Measurements from ENCODE around the gene BAHCC1. TPM values are rescaled to one million over a fixed set of nuclear protein-coding genes. Genes with fewer than 3 reads are reported as not detected.

The BAHCC1 gene
- total and polyA plus RNA-seq, 10 of the 15 experiments (the other 5 are each of a cell fraction or from before 2014, with no cell fraction given) = 0.03 to 0.14 (median 0.11) TPM; not detected in 6

DNA sequence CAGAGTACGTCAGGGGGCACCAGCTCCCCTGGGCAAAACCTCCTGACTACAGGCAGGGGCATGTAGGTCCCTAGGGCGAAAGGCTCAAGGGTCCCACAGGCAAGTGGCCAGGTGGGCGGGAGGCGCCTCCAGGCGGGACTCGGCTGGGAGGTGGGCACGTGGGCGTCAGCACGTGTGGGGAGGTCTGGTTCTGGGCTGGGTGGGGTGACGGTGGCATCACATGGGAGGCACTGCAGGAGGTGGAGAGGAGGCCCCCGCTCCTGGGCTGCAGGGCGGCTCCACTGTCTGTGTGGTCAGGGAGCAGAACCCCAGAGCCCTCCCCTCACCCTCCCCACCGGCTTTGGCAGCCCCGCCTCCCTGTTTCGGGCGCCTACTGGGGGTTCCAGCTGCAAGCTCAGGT, 64.6 kb downstream of the BAHCC1 start (continued):
- TF ChIP-seq, protein P1, sequence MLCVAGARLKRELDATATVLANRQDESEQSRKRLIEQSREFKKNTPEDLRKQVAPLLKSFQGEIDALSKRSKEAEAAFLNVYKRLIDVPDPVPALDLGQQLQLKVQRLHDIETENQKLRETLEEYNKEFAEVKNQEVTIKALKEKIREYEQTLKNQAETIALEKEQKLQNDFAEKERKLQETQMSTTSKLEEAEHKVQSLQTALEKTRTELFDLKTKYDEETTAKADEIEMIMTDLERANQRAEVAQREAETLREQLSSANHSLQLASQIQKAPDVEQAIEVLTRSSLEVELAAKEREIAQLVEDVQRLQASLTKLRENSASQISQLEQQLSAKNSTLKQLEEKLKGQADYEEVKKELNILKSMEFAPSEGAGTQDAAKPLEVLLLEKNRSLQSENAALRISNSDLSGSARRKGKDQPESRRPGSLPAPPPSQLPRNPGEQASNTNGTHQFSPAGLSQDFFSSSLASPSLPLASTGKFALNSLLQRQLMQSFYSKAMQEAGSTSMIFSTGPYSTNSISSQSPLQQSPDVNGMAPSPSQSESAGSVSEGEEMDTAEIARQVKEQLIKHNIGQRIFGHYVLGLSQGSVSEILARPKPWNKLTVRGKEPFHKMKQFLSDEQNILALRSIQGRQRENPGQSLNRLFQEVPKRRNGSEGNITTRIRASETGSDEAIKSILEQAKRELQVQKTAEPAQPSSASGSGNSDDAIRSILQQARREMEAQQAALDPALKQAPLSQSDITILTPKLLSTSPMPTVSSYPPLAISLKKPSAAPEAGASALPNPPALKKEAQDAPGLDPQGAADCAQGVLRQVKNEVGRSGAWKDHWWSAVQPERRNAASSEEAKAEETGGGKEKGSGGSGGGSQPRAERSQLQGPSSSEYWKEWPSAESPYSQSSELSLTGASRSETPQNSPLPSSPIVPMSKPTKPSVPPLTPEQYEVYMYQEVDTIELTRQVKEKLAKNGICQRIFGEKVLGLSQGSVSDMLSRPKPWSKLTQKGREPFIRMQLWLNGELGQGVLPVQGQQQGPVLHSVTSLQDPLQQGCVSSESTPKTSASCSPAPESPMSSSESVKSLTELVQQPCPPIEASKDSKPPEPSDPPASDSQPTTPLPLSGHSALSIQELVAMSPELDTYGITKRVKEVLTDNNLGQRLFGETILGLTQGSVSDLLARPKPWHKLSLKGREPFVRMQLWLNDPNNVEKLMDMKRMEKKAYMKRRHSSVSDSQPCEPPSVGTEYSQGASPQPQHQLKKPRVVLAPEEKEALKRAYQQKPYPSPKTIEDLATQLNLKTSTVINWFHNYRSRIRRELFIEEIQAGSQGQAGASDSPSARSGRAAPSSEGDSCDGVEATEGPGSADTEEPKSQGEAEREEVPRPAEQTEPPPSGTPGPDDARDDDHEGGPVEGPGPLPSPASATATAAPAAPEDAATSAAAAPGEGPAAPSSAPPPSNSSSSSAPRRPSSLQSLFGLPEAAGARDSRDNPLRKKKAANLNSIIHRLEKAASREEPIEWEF (IDR thresholded peaks at IDR 0.05; ENCODE audit: insufficient replicate concordance, low read depth, low read length) = no peak
- TF ChIP-seq TCF3 (IDR thresholded peaks at IDR 0.05; ENCODE audit: borderline replicate concordance, insufficient read depth, low read depth, low read length) (no peak), SMAD1 (IDR thresholded peaks at IDR 0.05; ENCODE audit: low read depth, partially characterized antibody) (no peak), TARDBP (IDR thresholded peaks at IDR 0.05; ENCODE audit: borderline replicate concordance) (no peak), TAF1 (IDR thresholded peaks at IDR 0.05; ENCODE audit: borderline replicate concordance, low read depth, low read length) (no peak), HDAC6 (IDR thresholded peaks at IDR 0.05; ENCODE audit: unreplicated experiment) (no peak), CBX3 (IDR thresholded peaks at IDR 0.05; ENCODE audit: borderline replicate concordance, low read depth) (no peak), PAX8 (IDR thresholded peaks at IDR 0.05) (no peak)
- TF ChIP-seq, protein P2, sequence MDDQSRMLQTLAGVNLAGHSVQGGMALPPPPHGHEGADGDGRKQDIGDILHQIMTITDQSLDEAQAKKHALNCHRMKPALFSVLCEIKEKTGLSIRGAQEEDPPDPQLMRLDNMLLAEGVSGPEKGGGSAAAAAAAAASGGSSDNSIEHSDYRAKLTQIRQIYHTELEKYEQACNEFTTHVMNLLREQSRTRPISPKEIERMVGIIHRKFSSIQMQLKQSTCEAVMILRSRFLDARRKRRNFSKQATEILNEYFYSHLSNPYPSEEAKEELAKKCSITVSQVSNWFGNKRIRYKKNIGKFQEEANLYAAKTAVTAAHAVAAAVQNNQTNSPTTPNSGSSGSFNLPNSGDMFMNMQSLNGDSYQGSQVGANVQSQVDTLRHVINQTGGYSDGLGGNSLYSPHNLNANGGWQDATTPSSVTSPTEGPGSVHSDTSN (IDR thresholded peaks at IDR 0.05; ENCODE audit: insufficient replicate concordance, low read depth, low read length) = no peak
